Stimulated activated CD4-positive, alpha-beta T cell treated with anti-CD3 and anti-CD28 coated beads, Interleukin-2, amount 100 ng/mL, for 4 hours (primary cell): ENCODE results near the gene DNLZ.

Experiments used
- DNase-seq: peaks from one replicate; pipeline ENCODE4 v3.0.0-alpha.2; 2020; ENCODE audit warnings: low read depth

Gene DNLZ

GRCh38 chr9:136343121-136343883 is 20.2 kb downstream of the DNLZ start:
- no peak for DNase-seq

GRCh38 chr9:136342181-136343120 is 21.1 kb downstream of the DNLZ start:
- peak; percentile 18 for DNase-seq

- DNase-seq, result no peak
Measured at GRCh38 chr9:136341769-136342168, 21.8 kb downstream of the DNLZ start.

GRCh38 chr9:136341042-136341655 is 22.4 kb downstream of the DNLZ start:
- DNase-seq, result no peak

GRCh38 chr9:136340356-136341041 is 23.0 kb downstream of the DNLZ start:
- no peak for DNase-seq

GRCh38 chr9:136339958-136340310 is 23.6 kb downstream of the DNLZ start:
- no peak for DNase-seq

- no peak for DNase-seq
Measured at GRCh38 chr9:136339173-136339957, 24.2 kb downstream of the DNLZ start.

- no peak for DNase-seq
Measured at GRCh38 chr9:136338511-136338910, 25.0 kb downstream of the DNLZ start.

GRCh38 chr9:136337416-136338395 is 25.8 kb downstream of the DNLZ start:
- no peak for DNase-seq

- no peak for DNase-seq
Measured at GRCh38 chr9:136336881-136337280, 26.7 kb downstream of the DNLZ start.

- DNase-seq, result no peak
Measured at GRCh38 chr9:136336156-136336870, 27.2 kb downstream of the DNLZ start.

GRCh38 chr9:136335296-136336155 is 28.0 kb downstream of the DNLZ start:
- no peak for DNase-seq

GRCh38 chr9:136334541-136334940 is 29.0 kb downstream of the DNLZ start:
- no peak for DNase-seq

- DNase-seq, result no peak
Measured at GRCh38 chr9:136333486-136333885, 30.1 kb downstream of the DNLZ start.

GRCh38 chr9:136333045-136333444 is 30.5 kb downstream of the DNLZ start:
- DNase-seq, result no peak

GRCh38 chr9:136332482-136332983 is 31.0 kb downstream of the DNLZ start:
- DNase-seq, result no peak

- no peak for DNase-seq
Measured at GRCh38 chr9:136331556-136332481, 31.7 kb downstream of the DNLZ start.
